ENCODE measurements around the gene PDE3A. TPM values are rescaled to one million over a fixed set of nuclear protein-coding genes. Genes with fewer than 3 reads are reported as not detected.

The PDE3A gene
- total and polyA plus RNA-seq, 4 donors: 1.5 to 15.8 (median 3.4) TPM

DNA sequence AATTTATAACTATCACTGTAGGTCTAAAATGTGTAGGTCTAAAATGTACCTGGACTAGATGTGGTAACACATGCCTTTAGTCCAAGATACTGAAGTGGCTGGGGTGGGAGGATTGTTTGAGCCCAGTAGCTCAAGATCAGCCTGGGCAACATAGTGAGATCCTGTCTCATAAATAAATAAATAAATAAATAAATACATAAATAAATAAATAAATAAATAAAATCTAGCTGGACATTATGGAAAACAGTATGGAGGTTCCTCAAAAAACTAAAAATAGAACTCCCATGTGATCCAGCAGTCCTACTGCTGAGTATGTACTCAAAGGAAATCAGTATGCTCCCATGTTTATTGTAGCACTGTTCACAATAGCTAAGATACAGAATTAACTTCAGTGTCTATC, 24.0 kb downstream of the PDE3A start:
- Histone ChIP-seq H3K36me3 (ENCODE audit: control insufficient read depth in 4 of 4, insufficient read depth in 4 of 4, low read length in 4 of 4) (no peaks in the 10 kb centered on the region), H3K27ac (ENCODE audit: low read depth in 1 of 2, low read length in 1 of 2) (peak overlapping the region in 1 of 2 donors; percentile 21), H3K27me3 (ENCODE audit: control insufficient read depth in 3 of 3, insufficient read depth in 3 of 3, low read length in 2 of 3) (no peaks in the 10 kb centered on the region), H3K4me3 (no peak overlapping the region), H3K9me3 (ENCODE audit: control insufficient read depth in 4 of 4, insufficient read depth in 3 of 4, low read length in 3 of 4) (no peaks in the 10 kb centered on the region), H3K9ac (ENCODE audit: insufficient read depth in 1 of 2, low read length in 2 of 2) (no peak overlapping the region), H3K4me1 (ENCODE audit: control insufficient read depth in 5 of 5, insufficient read depth in 5 of 5, low read length in 5 of 5) (peaks cover 0 to 15% (median 0%) of the 10 kb centered on the region in 5 donors)
- ATAC-seq (ENCODE audit: insufficient read depth, low FRiP score): no peak
- no peak for DNase-seq
- no peak for TF ChIP-seq CTCF (IDR thresholded peaks at IDR 0.05; ENCODE audit: control extremely low read depth, extremely low read depth)

GRCh38 chr12:20393707-20394106, 25.4 kb downstream of the PDE3A start:
- H3K27me3 ChIP-seq (ENCODE audit: control insufficient read depth in 3 of 3, insufficient read depth in 3 of 3, low read length in 2 of 3): no peaks in the 10 kb centered on the region
- peaks cover 0 to 15% (median 0%) of the 10 kb centered on the region in 5 donors for H3K4me1 ChIP-seq (ENCODE audit: control insufficient read depth in 5 of 5, insufficient read depth in 5 of 5, low read length in 5 of 5)
- H3K9me3 ChIP-seq (ENCODE audit: control insufficient read depth in 4 of 4, insufficient read depth in 3 of 4, low read length in 3 of 4): no peaks in the 10 kb centered on the region
- ATAC-seq (ENCODE audit: insufficient read depth, low FRiP score) (no peak), DNase-seq (no peak)
- H3K4me3 ChIP-seq: no peak overlapping the region
- H3K9ac ChIP-seq (ENCODE audit: insufficient read depth in 1 of 2, low read length in 2 of 2): no peak overlapping the region
- H3K36me3 ChIP-seq (ENCODE audit: control insufficient read depth in 4 of 4, insufficient read depth in 4 of 4, low read length in 4 of 4): no peaks in the 10 kb centered on the region
- TF ChIP-seq CTCF (IDR thresholded peaks at IDR 0.05; ENCODE audit: control extremely low read depth, extremely low read depth): no peak
- H3K27ac ChIP-seq (ENCODE audit: low read depth in 1 of 2, low read length in 1 of 2): peak overlapping the region in 1 of 2 donors; percentile 23
- WGBS, 2 donors: 80 to 91% methylated on average over 5 of the region's 5 CpGs

GRCh38 chr12:20395791-20396550, 27.6 kb downstream of the PDE3A start:
- Histone ChIP-seq H3K9ac (ENCODE audit: insufficient read depth in 1 of 2, low read length in 2 of 2) (no peak overlapping the region), H3K36me3 (ENCODE audit: control insufficient read depth in 4 of 4, insufficient read depth in 4 of 4, low read length in 4 of 4) (no peaks in the 10 kb centered on the region), H3K27ac (ENCODE audit: low read depth in 1 of 2, low read length in 1 of 2) (no peak overlapping the region), H3K27me3 (ENCODE audit: control insufficient read depth in 3 of 3, insufficient read depth in 3 of 3, low read length in 2 of 3) (no peaks in the 10 kb centered on the region), H3K9me3 (ENCODE audit: control insufficient read depth in 4 of 4, insufficient read depth in 3 of 4, low read length in 3 of 4) (no peaks in the 10 kb centered on the region), H3K4me3 (no peak overlapping the region), H3K4me1 (ENCODE audit: control insufficient read depth in 5 of 5, insufficient read depth in 5 of 5, low read length in 5 of 5) (peaks cover 0 to 2% (median 0%) of the 10 kb centered on the region in 5 donors)
- 94 to 97% methylated on average over 6 of the region's 6 CpGs for WGBS, 2 donors
- no peak for TF ChIP-seq CTCF (IDR thresholded peaks at IDR 0.05; ENCODE audit: control extremely low read depth, extremely low read depth)
- DNase-seq: no peak
- ATAC-seq (ENCODE audit: insufficient read depth, low FRiP score): no peak

All from lung (tissue), 12 donors.